Stimulated activated naive CD8-positive, alpha-beta T cell treated with anti-CD3 and anti-CD28 coated beads, Interleukin-15, Interleukin-2, amounts not matched to agents 100 ng/mL and 50 ng/mL, for 24 hours (primary cell): ENCODE measurements around the gene PDLIM4.
A peak's percentile ranks its signal among the peaks of the same experiment; 100 is the strongest.

Experiments
- H3K27ac Mint-ChIP-seq: one replicate; pipeline ENCODE4 v1.8.0; 2021; ENCODE audit warnings: mild to moderate bottlenecking, mixed read lengths
- H3K27me3 Mint-ChIP-seq: one replicate; pipeline ENCODE4 v1.8.0; 2021; ENCODE audit warnings: mixed read lengths
- H3K36me3 Mint-ChIP-seq: one replicate; pipeline ENCODE4 v1.8.0; 2021; ENCODE audit warnings: low read depth, mixed read lengths
- H3K4me1 Mint-ChIP-seq: one replicate; pipeline ENCODE4 v1.8.0; 2021; ENCODE audit warnings: low read depth, mixed read lengths
- H3K4me3 Mint-ChIP-seq: one replicate; pipeline ENCODE4 v1.8.0; 2021; ENCODE audit warnings: mild to moderate bottlenecking, mixed read lengths
- H3K9me3 Mint-ChIP-seq: one replicate; pipeline ENCODE4 v1.8.0; 2021; ENCODE audit warnings: mixed read lengths

The PDLIM4 gene

GRCh38 chr5:132234684-132235062 is 22.8 kb upstream of the PDLIM4 start:
- Mint-ChIP-seq H3K4me3 (no peak overlapping the region), H3K27me3 (peaks cover 23% of the 10 kb centered on the region), H3K36me3 (no peaks in the 10 kb centered on the region), H3K27ac (no peak overlapping the region), H3K9me3 (no peaks in the 10 kb centered on the region), H3K4me1 (peaks cover 4% of the 10 kb centered on the region)

GRCh38 chr5:132235340-132235739 is 22.2 kb upstream of the PDLIM4 start:
- Mint-ChIP-seq H3K27me3 (peaks cover 17% of the 10 kb centered on the region), H3K4me1 (no peaks in the 10 kb centered on the region), H3K27ac (no peak overlapping the region)

GRCh38 chr5:132237141-132237540 is 20.4 kb upstream of the PDLIM4 start:
- no peaks in the 10 kb centered on the region for H3K4me1 Mint-ChIP-seq
- H3K9me3 Mint-ChIP-seq = peaks cover 3% of the 10 kb centered on the region
- H3K27ac Mint-ChIP-seq = peak overlapping the region; percentile 1
- H3K27me3 Mint-ChIP-seq = peaks cover 7% of the 10 kb centered on the region
- H3K36me3 Mint-ChIP-seq = no peaks in the 10 kb centered on the region
- H3K4me3 Mint-ChIP-seq = no peak overlapping the region

More at GRCh38 chr5:132235340-132235739, 22.2 kb upstream of the PDLIM4 start:
- no peak overlapping the region for H3K4me3 Mint-ChIP-seq
- H3K9me3 Mint-ChIP-seq = no peaks in the 10 kb centered on the region
- no peaks in the 10 kb centered on the region for H3K36me3 Mint-ChIP-seq

DNA sequence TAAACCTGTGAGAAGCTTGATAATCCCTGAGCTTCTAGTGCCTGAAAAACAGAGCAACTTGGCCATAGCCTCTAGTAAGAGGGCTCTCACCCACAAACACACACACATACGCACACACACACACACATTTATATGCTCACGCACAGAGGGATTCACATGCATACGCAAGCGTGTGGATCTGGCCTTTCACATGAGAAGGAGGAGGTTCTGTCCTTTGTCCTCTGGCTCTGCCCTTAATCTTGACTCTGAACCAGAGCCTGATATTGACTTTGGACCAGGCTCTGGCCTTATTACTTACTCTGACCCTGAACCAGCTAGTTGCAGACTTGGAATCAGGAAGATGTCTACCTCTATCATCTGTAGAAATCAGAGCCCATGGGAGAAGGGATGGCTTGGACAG is 19.8 kb upstream of the PDLIM4 start:
- no peaks in the 10 kb centered on the region for H3K36me3 Mint-ChIP-seq
- H3K4me3 Mint-ChIP-seq = no peak overlapping the region
- H3K27ac Mint-ChIP-seq = no peak overlapping the region
- peaks cover 3% of the 10 kb centered on the region for H3K9me3 Mint-ChIP-seq
- no peaks in the 10 kb centered on the region for H3K4me1 Mint-ChIP-seq
- H3K27me3 Mint-ChIP-seq = peaks cover 5% of the 10 kb centered on the region

- no peaks in the 10 kb centered on the region for H3K36me3 Mint-ChIP-seq
- H3K4me1 Mint-ChIP-seq = no peaks in the 10 kb centered on the region
- no peak overlapping the region for H3K27ac Mint-ChIP-seq
- H3K27me3 Mint-ChIP-seq = peaks cover 4% of the 10 kb centered on the region
- H3K4me3 Mint-ChIP-seq = no peak overlapping the region
- H3K9me3 Mint-ChIP-seq = peaks cover 9% of the 10 kb centered on the region
Observed at GRCh38 chr5:132238169-132238744, 19.2 kb upstream of the PDLIM4 start.

DNA sequence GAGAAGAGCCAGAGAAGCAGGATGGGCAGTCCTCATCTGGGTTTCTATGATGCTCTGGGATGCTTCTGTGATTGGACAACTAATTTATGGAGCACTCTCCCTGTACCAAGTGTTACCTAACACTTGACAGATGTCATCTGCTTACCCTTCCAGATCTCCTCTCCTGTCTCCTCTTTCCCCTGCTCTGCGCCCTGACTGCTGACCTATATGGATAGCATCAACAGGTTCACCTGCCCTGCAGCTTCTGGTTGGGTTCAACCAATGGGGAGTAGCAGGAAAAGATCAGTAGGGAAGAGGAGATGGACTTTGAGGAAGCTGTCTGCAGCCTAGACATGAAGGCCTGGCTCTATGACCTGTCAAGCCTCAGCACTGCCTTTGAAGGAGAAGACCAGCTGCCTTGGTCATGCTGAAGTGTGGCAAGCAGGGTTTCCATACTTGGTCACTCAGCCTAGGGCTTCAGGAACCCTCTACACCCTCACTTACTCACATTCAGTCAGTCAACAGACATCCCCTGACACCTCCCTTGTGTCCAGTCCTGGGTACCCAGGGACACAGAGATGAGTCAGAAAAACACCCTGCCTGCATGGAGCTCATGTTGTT is 18.5 kb upstream of the PDLIM4 start:
- Mint-ChIP-seq H3K27ac (no peak overlapping the region), H3K4me1 (no peaks in the 10 kb centered on the region), H3K27me3 (peaks cover 4% of the 10 kb centered on the region), H3K4me3 (no peak overlapping the region), H3K9me3 (peaks cover 13% of the 10 kb centered on the region), H3K36me3 (no peaks in the 10 kb centered on the region)

GRCh38 chr5:132239776-132240175 is 17.7 kb upstream of the PDLIM4 start:
- H3K36me3 Mint-ChIP-seq = no peaks in the 10 kb centered on the region
- H3K9me3 Mint-ChIP-seq = peaks cover 20% of the 10 kb centered on the region
- H3K4me1 Mint-ChIP-seq = no peaks in the 10 kb centered on the region

DNA sequence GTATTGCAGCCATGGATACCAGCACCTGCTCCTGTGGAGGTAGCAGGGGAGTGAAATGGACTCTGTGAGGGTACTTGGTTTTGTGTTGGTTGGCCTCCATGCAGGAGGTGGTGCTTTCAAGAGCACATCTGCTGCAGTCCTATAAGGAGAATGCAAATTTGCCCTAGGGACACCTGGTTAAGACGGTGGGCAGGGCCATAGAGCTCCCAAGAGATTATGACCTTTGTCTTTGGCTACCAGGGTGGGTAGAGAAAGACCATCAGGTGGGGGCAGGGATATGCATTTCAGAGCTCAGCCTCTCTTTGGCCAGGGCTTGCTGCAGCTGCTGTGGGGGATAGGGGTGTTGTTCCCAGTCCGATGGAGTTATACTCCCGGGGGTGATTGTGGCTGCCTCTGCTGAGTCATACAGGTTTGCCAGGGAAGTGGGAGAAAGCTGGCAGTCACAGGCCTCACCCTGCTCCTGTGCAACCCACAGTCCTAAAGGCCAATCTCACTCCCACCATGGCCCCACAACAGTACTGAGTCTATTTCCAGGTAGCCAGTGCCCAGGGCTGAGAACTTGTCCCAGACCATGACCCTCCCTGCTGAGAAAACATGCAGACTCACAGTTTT is 14.0 kb upstream of the PDLIM4 start:
- H3K9me3 Mint-ChIP-seq = peaks cover 43% of the 10 kb centered on the region
- peaks cover 3% of the 10 kb centered on the region for H3K36me3 Mint-ChIP-seq
- no peaks in the 10 kb centered on the region for H3K4me1 Mint-ChIP-seq
- H3K4me3 Mint-ChIP-seq = no peak overlapping the region
- H3K27ac Mint-ChIP-seq = no peak overlapping the region
- H3K27me3 Mint-ChIP-seq = peaks cover 17% of the 10 kb centered on the region

More at GRCh38 chr5:132239776-132240175, 17.7 kb upstream of the PDLIM4 start:
- no peak overlapping the region for H3K27ac Mint-ChIP-seq
- H3K27me3 Mint-ChIP-seq = peaks cover 4% of the 10 kb centered on the region
- no peak overlapping the region for H3K4me3 Mint-ChIP-seq

- Mint-ChIP-seq H3K27ac (no peak overlapping the region), H3K9me3 (peaks cover 43% of the 10 kb centered on the region), H3K27me3 (peaks cover 17% of the 10 kb centered on the region), H3K36me3 (peaks cover 3% of the 10 kb centered on the region), H3K4me1 (no peaks in the 10 kb centered on the region), H3K4me3 (no peak overlapping the region)
Observed at GRCh38 chr5:132245593-132245992, 11.9 kb upstream of the PDLIM4 start.

DNA sequence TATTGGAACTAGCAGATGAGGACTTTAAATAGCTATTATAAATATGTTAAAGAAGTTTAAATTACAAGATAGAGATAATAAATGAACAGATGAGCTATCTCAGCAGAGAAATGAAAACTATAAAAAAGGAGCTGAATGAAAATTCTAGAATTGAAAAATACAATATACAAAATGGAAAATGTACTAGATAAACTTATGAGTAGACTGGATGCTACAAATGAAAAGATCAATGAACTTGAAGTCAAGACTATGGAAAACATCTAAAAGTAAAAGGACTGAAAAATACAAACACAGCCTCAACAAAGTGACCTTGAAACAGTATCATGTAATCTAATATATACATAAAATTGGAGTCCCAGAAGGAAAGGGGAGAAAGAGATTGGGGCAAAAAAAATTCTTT is 10.7 kb upstream of the PDLIM4 start:
- peaks cover 17% of the 10 kb centered on the region for H3K27me3 Mint-ChIP-seq
- no peaks in the 10 kb centered on the region for H3K4me1 Mint-ChIP-seq
- H3K9me3 Mint-ChIP-seq = peaks cover 43% of the 10 kb centered on the region
- H3K27ac Mint-ChIP-seq = no peak overlapping the region
- peaks cover 3% of the 10 kb centered on the region for H3K36me3 Mint-ChIP-seq
- H3K4me3 Mint-ChIP-seq = no peak overlapping the region

DNA sequence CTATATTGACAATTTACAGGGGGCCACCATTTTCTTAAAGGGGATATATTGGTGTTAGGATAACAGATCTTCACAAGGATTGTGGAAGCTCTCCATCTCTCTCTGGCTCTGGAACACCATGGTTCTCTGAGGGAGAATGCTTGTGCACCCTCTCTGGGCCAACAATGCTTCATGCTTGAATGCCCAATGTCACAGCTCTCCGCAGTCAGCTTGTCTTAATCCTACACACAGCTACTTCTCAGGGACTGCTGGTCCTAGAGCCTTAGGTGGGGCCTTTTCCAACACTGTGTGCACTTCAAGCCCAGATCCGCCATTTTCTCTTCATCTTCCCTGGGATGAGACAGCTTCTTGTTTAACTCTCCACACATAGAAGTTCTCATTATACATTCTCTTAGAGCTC is 6.9 kb upstream of the PDLIM4 start:
- H3K9me3 Mint-ChIP-seq = peaks cover 15% of the 10 kb centered on the region

DNA sequence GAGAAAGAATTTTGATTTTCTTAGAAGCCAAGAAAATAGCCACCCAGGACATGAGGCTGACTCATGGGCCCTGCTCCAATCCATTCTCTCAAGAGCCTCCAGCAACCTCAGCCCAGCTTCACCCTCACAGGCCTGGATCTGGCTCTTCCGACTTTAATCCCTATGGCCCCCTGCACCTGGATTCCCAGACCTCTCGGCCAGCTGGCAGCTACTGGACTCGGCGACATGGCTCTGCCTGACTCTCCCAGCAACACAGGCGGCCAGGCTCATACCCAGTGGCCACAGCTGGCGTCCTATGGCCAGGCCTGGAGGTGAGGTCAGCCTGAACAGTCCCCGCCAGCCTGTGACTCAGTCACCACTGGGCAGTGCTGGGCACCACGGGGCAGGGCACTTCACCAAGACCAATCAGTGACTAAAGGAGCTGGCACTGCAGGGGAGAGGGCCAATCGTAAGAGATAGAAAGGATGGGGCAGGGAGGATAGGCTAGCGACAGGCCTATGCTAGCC is 6.2 kb upstream of the PDLIM4 start:
- H3K27me3 Mint-ChIP-seq = peaks cover 19% of the 10 kb centered on the region
- no peaks in the 10 kb centered on the region for H3K36me3 Mint-ChIP-seq
- H3K9me3 Mint-ChIP-seq = peaks cover 9% of the 10 kb centered on the region
- H3K4me3 Mint-ChIP-seq = no peak overlapping the region
- H3K4me1 Mint-ChIP-seq = no peaks in the 10 kb centered on the region
- no peak overlapping the region for H3K27ac Mint-ChIP-seq

More for the DNA sequence above, 6.9 kb upstream of the PDLIM4 start:
- H3K27me3 Mint-ChIP-seq = peaks cover 14% of the 10 kb centered on the region
- no peaks in the 10 kb centered on the region for H3K36me3 Mint-ChIP-seq
- no peaks in the 10 kb centered on the region for H3K4me1 Mint-ChIP-seq
- no peak overlapping the region for H3K4me3 Mint-ChIP-seq
- H3K27ac Mint-ChIP-seq = no peak overlapping the region

GRCh38 chr5:132253008-132253441 is 4.5 kb upstream of the PDLIM4 start:
- Mint-ChIP-seq H3K9me3 (no peaks in the 10 kb centered on the region), H3K4me1 (no peaks in the 10 kb centered on the region), H3K4me3 (no peak overlapping the region), H3K27me3 (peaks cover 15% of the 10 kb centered on the region), H3K36me3 (no peaks in the 10 kb centered on the region), H3K27ac (no peak overlapping the region)

DNA sequence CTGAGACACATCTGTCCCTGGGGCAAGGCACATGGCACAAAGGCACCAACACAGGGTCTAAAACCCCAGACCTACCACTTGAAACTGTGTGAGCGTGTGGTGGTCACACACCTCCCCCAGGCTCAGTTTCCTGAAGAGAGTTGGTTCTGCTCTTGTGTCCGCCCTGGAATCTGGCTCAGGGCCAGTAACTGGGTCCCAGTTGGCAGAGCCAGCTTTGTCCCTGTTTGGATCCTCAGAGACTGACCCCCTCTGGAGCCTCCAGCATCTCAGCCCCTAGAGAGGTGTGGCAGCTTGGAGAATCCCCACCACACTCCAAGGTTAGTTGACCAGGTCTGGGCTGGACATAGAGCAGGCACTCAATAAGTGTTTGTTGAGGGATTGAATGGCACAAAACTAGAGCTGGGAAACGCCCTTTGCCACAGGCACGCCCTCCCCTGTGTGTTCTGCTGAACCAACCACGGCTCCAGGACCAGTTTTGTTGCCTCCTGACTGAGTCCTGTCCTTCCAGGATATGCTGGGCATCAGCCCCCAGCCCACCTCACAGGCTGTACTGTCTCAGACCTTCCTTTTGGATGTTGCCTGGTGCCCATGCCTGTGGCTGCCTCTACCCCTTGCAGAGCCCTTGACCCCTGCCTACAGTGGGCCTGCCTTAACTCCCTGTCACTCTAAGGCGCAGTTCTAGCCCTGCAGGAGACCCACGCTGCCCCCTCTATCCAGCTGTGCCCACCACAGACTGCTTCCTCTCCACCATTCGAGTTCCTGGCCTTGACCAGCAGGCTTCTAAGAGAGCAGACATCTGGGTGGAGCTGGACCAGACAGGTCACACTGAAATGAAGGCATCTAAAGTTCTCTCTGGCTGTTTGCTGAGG is 3.8 kb upstream of the PDLIM4 start:
- Mint-ChIP-seq H3K4me3 (no peak overlapping the region), H3K36me3 (no peaks in the 10 kb centered on the region), H3K27me3 (peaks cover 15% of the 10 kb centered on the region), H3K4me1 (no peaks in the 10 kb centered on the region), H3K27ac (no peak overlapping the region), H3K9me3 (no peaks in the 10 kb centered on the region)
